HEK293 (cell line): Measurements from ENCODE around the gene C20orf144.

Source experiments
- CTCF ChIP-seq: fragments of 450-650 bp; formaldehyde crosslinking; IDR thresholded peaks from 2 replicates; pipeline ENCODE4 v1.5.1; 2016; ENCODE audit warnings: missing biosample characterization, missing genetic modification characterization
- KLF10 ChIP-seq: fragments of 450-650 bp; IDR thresholded peaks from 2 replicates; pipeline ENCODE4 v1.5.1; 2018; ENCODE audit warnings: missing biosample characterization, mild to moderate bottlenecking, missing genetic modification characterization
- SCRT2 ChIP-seq: fragments of 450-650 bp; formaldehyde crosslinking; IDR thresholded peaks from 2 replicates; pipeline ENCODE4 v1.5.1; 2016; ENCODE audit warnings: missing biosample characterization, missing genetic modification characterization
- ZBTB10 ChIP-seq: fragments of 450-650 bp; formaldehyde crosslinking; IDR thresholded peaks from 2 replicates; pipeline ENCODE4 v1.5.1; 2016; ENCODE audit warnings: missing biosample characterization, missing genetic modification characterization
- ZBTB8A ChIP-seq: fragments of 450-650 bp; formaldehyde crosslinking; IDR thresholded peaks from 2 replicates; pipeline ENCODE4 v1.5.1; 2016; ENCODE audit warnings: missing biosample characterization, missing genetic modification characterization
- ZFP37 ChIP-seq: fragments of 450-650 bp; formaldehyde crosslinking; IDR thresholded peaks from 2 replicates; pipeline ENCODE4 v1.5.1; 2016; ENCODE audit warnings: missing biosample characterization, missing genetic modification characterization
- ZFP41 ChIP-seq: fragments of 450-650 bp; formaldehyde crosslinking; IDR thresholded peaks from 2 replicates; pipeline ENCODE4 v1.5.1; 2016; ENCODE audit warnings: missing biosample characterization, missing genetic modification characterization, borderline replicate concordance
- ZNF121 ChIP-seq: fragments of 450-650 bp; formaldehyde crosslinking; IDR thresholded peaks from 2 replicates; pipeline ENCODE4 v1.5.1; 2016; ENCODE audit warnings: missing biosample characterization, missing genetic modification characterization
- ZNF747 ChIP-seq: fragments of 450-650 bp; formaldehyde crosslinking; IDR thresholded peaks from 2 replicates; pipeline ENCODE4 v1.5.1; 2016; ENCODE audit warnings: missing biosample characterization, missing genetic modification characterization

DNA sequence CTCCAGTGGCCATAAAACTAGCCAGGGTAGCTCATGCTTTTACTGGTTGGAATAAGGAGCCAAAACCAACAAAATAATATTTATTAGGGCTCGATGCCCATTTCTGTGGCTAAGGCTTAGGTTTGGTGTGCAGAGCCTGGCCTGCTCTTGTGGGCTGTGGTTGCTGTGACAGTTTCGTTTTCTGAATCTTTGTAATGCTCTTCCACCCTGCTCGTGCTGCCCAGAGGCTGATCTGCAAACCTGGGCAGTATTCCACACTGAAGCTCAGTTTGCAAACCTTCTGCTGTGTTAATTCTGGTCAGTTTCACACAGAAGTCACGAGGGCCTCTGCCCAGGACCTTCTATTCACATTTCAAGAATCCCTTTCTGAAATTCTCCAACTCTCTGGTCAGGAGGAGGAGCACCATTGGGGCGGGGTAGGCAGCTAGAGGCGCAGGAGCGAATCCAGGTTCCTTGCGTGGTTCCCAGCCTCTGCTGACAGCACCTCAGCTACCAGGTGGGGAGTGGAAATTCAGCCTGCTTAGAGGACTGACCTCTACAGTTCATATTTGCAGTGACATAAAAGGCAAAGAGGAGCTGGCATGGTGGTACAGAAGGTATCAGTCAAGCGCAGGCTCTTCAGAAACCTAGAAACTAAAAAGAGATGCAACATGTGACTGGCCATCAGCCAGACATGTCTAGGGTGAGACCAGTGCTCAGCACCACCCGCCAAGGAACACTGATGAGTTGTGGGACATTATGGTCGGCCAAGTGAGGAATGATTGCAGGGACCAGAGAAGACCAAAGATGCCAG is 14.3 kb upstream of the C20orf144 start:
- no peak for TF ChIP-seq ZBTB10 (tag by site-specific recombination)
- TF ChIP-seq CTCF (tag by site-specific recombination) = no peak
- TF ChIP-seq ZFP37 (tag by site-specific recombination) = no peak
- TF ChIP-seq ZNF747 (tag by site-specific recombination) = no peak
- TF ChIP-seq KLF10 = no peak
- TF ChIP-seq ZNF121 (tag by site-specific recombination) = no peak
- TF ChIP-seq ZBTB8A (tag by site-specific recombination) = no peak
- TF ChIP-seq ZFP41 (tag by site-specific recombination) = no peak
- TF ChIP-seq SCRT2 = peak; percentile 83
